Retinal pigment epithelial cell (primary cell): ENCODE results near the gene CSRNP3.

ENCODE experiments used
- DNase-seq: peaks from one replicate; pipeline ENCODE4 v3.0.0-alpha.2; 2010; ENCODE audit warnings: low read depth
- H3K4me3 ChIP-seq: 2 replicates; pipeline ENCODE4 v1.5.1; 2011; ENCODE audit warnings: mild to moderate bottlenecking, low read length, control low read depth, moderate library complexity
- TF ChIP-seq, protein P1 (sequence below): conservative IDR thresholded peaks from 2 replicates; pipeline ENCODE4 v1.5.1; 2011; ENCODE audit warnings: low read depth, low read length, control low read depth, inconsistent platforms

Gene CSRNP3

GRCh38 chr2:165629776-165630175 is 160.3 kb downstream of the CSRNP3 start:
- H3K4me3 ChIP-seq: no peak overlapping the region
- no peak for DNase-seq
- TF ChIP-seq, protein P1, sequence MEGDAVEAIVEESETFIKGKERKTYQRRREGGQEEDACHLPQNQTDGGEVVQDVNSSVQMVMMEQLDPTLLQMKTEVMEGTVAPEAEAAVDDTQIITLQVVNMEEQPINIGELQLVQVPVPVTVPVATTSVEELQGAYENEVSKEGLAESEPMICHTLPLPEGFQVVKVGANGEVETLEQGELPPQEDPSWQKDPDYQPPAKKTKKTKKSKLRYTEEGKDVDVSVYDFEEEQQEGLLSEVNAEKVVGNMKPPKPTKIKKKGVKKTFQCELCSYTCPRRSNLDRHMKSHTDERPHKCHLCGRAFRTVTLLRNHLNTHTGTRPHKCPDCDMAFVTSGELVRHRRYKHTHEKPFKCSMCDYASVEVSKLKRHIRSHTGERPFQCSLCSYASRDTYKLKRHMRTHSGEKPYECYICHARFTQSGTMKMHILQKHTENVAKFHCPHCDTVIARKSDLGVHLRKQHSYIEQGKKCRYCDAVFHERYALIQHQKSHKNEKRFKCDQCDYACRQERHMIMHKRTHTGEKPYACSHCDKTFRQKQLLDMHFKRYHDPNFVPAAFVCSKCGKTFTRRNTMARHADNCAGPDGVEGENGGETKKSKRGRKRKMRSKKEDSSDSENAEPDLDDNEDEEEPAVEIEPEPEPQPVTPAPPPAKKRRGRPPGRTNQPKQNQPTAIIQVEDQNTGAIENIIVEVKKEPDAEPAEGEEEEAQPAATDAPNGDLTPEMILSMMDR: no peak

GRCh38 chr2:165630236-165630635 is 160.7 kb downstream of the CSRNP3 start:
- no peak for DNase-seq
- TF ChIP-seq, protein P1: no peak
- H3K4me3 ChIP-seq: no peak overlapping the region

GRCh38 chr2:165631089-165631488 is 161.6 kb downstream of the CSRNP3 start:
- TF ChIP-seq, protein P1: no peak
- no peak overlapping the region for H3K4me3 ChIP-seq
- DNase-seq: no peak

DNA sequence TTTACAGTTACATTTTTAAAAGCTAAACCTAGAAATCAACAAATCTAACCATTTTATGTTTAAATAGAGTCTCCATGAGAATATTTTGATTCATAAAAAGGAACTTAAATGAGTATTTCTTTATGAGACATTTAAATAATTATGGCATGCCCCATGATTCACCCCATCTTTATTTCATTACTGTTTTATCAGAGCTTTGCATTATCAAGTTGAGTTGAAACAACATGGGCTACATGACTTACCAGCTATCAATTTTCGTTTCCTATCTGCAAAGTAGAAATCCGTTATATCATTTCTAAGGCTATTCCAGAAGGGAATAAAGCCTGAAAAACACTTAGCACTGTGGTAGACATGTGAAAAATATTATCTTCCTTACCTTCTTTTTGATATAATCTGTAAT is 163.1 kb downstream of the CSRNP3 start:
- no peak for DNase-seq
- H3K4me3 ChIP-seq: no peak overlapping the region
- TF ChIP-seq, protein P1: no peak

DNA sequence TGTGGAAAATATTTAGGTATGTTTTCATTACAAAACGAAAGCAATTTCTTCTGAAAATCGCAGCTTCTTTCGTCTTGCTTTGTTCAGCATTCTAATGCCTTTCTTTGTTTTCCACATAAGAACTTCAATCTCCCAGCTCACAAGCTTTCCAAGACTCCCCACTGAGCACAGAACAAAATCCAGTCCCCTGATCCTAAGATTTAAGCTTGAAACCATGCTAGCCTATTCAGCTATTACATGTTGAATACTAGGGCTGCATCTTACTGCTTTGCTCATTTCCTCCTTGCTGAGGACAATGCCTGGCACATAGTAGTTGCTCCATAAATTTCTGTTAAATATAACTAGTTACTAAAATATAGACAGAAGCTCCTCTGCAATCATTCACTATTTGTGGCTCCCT is 163.9 kb downstream of the CSRNP3 start:
- DNase-seq: no peak
- TF ChIP-seq, protein P1: no peak
- no peak overlapping the region for H3K4me3 ChIP-seq

- TF ChIP-seq, protein P1: no peak
- no peak overlapping the region for H3K4me3 ChIP-seq
- DNase-seq: no peak
Measured at GRCh38 chr2:165634282-165634681, 164.8 kb downstream of the CSRNP3 start.

- TF ChIP-seq, protein P1: no peak
- peak; percentile 61 for DNase-seq
- no peak overlapping the region for H3K4me3 ChIP-seq
Measured at GRCh38 chr2:165634855-165635254, 165.4 kb downstream of the CSRNP3 start.
